Activated gamma-delta T cell treated with Interleukin-2 at 50 U/mL for 16 hours (primary cell): ENCODE measurements around the gene KLF18.
"Not testable (repeated sequence)": the region's sequence is repeated elsewhere in the genome, so short reads cannot be mapped to it uniquely, and the experiment has no call there.

Experiments used
- DNase-seq: peaks from one replicate; pipeline ENCODE4 v3.0.0-alpha.2; 2020

The KLF18 gene

GRCh38 chr1:44119525-44119924 is 21.9 kb downstream of the KLF18 start:
- no peak for DNase-seq

GRCh38 chr1:44118682-44119081 is 22.7 kb downstream of the KLF18 start, which contains the start of gene KLF17:
Gene KLF17 (plus strand): TSS chr1:44118821. CDS start chr1:44118908, 87 bp downstream.
- DNase-seq, result no peak

GRCh38 chr1:44117272-44117671 is 24.2 kb downstream of the KLF18 start:
- DNase-seq, result not testable (repeated sequence)

DNA sequence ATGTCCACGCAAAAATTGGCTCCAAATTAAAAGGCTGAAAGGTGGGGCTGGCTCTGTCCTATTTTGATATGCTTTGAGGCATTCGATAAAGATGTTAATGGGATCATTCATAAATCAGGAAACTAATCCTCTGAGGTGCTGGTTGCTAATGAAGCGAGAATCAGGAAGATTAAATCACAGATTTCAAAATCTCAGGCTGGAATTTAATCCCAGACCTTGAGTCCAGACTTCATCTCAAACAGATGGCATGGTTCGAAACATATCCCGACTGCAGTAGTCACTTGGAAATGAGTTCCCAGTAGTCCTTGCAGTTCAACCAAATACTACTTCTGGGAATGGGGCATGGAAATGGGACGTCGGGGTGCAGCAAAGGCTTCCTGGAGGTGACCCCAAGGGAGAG is 27.3 kb downstream of the KLF18 start:
- DNase-seq, result no peak

- DNase-seq, result no peak
Observed at GRCh38 chr1:44113095-44113609, 28.3 kb downstream of the KLF18 start.

DNA sequence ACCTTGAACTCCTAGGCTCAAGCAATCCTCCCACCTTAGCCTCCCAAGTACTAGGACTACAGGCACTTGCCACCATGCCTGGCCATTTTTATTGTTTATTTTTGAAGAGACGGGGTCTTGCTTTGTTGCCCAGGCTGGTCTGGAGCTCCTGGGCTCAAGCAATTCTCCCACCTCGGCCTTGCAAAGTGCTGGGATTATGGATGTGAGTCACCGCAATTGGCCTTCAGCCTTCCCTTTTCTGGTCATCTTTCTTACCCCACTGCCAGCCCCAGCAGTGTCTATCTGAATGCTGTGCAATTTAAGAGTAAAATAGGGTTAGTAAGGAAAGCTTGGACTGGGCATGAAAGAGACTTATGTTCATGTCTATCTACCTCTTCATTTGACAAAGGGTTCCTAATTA is 28.9 kb downstream of the KLF18 start:
- DNase-seq, result no peak

DNA sequence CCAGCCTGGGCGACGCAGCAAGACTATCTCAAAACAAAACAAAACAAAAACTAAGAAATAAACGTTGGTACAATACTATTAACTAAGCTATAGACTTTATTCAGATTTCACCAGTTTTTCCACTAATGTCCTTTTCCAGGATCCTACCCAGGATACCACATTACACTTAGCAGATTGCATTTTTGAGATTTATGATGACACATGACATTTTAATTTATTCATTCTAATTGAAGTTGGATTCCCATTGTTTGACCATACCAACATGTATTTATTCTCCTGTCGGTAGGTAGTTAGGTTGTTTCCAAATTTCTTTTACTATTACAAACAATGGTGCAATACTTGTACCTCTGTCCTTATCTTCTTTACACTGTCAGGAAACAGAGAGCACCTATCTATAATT is 29.6 kb downstream of the KLF18 start:
- DNase-seq, result no peak

GRCh38 chr1:44110916-44111315 is 30.5 kb downstream of the KLF18 start:
- no peak for DNase-seq

- no peak for DNase-seq
Observed at GRCh38 chr1:44108971-44109370, 32.5 kb downstream of the KLF18 start.

DNA sequence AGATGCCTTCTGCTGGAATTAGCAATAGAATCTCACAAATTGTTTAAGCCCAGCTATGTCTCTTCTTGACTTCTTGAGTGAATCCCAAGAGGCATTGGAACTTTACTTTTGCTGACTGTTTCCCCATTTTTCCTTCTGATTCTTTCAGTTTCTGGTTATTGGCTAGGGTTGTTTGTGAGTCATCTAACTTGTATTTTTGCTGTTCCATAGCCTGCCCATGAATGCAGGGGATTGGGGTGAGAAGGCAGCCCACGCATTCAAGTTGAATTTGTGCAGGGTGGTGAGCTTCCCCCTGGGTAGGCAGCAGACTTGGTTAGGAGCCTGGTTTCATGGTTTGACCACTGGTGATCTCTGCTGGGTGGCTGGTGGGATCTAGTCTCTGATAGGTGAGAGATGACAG is 33.2 kb downstream of the KLF18 start:
- DNase-seq, result no peak

DNA sequence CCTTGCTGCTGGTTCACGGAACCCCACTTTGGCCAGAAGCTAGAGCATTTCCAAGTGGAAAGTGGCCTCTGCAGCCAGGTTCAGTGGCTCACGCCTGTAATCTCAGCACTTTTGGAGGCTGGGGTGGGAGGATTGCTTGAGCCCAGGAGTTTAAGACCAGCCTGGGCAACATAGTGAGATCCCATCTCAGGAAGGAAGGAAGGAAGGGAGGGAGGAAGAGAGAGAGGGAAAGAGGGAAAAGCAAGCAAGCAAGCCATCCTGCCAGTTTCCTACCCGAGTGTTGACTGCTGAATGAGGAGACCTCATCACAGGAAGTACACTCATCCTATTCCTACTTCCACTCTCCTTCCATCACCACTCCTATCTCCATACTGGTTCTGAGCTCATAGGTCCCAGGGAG is 35.6 kb downstream of the KLF18 start:
- no peak for DNase-seq

- no peak for DNase-seq
Observed at GRCh38 chr1:44103270-44104131, 37.9 kb downstream of the KLF18 start.

DNA sequence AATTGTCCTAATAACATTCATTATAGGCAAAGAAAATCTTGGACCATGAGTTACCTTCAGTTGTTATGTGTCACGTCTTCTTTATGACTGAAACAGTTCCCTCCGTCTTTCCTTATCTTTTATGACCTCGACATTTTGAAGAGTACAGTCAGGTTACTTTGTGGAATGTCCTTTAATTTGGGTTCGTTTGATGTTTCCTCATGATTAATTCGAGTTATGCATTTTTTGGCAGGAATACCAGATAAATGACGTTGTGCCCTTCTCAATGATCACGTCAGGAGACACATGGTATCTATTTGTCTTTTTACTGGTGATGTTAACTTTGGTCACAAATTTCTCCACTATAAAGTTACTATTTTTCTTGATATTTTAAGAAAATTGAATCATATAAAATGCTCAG is 40.1 kb downstream of the KLF18 start:
- no peak for DNase-seq

GRCh38 chr1:44100183-44100868 is 41.1 kb downstream of the KLF18 start:
- no peak for DNase-seq

DNA sequence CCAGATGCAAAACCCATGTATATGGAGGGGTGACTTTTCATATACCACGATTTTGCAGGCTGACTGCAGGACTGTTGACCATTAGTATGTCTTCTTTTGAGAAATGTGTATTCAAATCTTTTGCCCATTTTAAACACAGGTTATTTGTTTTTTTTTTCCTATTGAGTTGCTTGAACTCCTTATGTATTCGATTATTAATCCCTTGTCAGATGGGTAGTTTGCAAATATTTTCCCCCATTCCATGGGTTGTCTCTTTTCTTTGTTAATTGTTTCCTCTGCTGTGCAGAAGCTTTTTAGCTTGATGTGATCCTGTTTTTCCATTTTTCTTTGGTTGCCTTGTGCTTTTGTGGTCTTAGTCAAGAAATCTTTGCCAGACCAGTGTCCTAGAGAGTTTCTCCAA is 47.4 kb downstream of the KLF18 start:
- no peak for DNase-seq

- DNase-seq, result no peak
Observed at GRCh38 chr1:44090429-44091252, 50.8 kb downstream of the KLF18 start.

DNA sequence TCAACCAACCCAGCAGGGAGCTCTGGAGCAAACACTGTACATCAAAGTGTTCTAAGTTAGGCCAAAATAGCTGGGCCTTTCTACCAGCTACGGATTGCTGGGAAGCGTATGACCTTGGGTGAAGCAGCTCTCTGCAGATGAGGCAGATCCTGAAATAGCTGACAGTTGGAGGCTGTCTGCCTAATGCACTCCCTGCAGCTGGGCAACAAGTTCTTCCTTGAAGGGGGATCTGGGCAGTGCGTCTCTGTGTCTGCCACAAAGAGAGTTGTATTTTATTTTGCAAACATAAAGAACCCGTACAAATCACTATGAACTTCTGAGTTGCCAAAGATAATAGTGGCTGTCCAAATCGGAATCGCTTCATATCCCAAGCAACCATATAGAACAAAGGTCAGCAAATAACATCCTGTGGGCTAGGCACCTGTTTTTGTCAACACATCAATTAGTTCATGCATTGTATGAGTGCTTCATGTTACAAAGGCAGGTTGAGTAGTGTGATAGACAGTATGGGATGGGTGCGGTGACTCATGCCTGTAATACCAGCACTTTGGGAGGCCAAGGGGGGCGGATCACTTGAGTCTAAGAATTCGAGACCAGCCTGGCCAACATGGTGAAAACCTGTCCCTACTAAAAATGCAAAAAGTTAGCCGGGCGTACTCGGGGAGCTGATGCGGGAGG is 51.9 kb downstream of the KLF18 start:
- no peak for DNase-seq
